Dedifferentiated amniotic fluid mesenchymal stem cell (primary cell): Measurements from ENCODE around the gene KRT73.

ENCODE experiments used
- DNase-seq: peaks from one replicate; pipeline ENCODE4 v3.0.0-alpha.2; 2016; ENCODE audit errors: extremely low spot score

Gene KRT73

DNA sequence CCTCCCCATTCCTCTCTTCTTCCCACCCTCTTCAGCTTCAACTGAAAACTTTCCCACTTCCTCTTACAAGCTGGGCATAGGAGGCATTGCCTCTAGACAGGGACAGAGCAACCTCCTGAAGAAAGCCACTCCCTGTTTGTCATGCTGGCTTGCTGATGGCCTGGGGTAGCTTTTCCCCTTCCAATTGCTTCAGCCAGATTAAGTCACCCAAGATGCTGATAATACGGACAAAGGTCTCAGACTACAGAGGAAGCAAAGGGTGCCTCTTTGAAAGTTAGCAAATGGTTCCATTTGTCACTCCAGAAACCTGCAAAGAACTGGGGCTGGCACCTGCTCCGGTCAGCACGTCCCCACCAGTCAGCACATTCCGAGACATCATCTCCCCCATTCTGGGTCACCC lies 27.6 kb upstream of the KRT73 start:
- DNase-seq = no peak

DNA sequence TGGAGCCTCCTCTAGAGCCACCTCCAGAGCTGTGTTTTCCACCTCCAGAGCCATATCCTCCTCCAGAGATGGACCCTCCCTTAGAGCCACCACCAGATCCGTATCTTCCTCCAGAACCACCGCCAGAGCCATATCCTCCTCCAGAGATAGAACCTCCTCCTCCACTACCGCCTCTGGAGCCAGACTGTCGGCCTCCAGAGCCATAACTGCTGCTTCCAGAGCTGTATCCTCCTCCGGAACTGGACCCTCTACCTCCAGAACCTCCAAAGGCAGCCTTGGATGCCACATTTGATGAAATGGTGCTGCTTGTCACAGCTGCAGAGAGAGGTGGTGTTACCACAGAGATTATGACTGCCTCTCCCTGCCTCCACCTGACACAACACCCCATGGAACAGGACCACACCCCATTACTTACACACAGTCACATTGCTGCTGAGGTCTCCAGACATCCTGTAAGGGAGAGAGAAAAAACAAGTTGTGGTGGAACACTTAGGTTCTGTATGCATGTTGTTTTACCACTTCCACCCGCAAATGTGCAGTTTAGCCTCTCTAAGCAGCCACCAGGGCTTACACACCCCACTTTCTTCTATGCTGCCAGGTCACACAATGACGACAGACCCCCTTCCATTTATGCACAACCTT lies 26.9 kb upstream of the KRT73 start:
- DNase-seq = no peak

DNA sequence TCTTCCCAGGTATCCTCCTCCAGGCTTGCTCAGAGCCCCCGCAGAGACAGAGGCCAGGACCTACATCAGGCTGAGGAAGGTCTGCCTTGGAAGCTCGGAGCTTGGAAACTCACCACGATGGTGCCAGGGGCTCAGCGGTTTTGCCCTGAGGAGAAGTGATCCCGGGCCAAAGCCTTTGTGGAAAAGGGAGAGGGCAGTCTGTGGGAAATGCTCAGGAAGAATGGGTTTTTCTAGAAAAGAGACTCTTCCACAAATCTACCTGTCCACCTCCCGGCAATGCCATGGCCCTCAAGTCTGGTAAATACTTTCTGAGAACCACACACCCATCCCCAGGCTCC lies 25.7 kb upstream of the KRT73 start:
- no peak for DNase-seq

DNA sequence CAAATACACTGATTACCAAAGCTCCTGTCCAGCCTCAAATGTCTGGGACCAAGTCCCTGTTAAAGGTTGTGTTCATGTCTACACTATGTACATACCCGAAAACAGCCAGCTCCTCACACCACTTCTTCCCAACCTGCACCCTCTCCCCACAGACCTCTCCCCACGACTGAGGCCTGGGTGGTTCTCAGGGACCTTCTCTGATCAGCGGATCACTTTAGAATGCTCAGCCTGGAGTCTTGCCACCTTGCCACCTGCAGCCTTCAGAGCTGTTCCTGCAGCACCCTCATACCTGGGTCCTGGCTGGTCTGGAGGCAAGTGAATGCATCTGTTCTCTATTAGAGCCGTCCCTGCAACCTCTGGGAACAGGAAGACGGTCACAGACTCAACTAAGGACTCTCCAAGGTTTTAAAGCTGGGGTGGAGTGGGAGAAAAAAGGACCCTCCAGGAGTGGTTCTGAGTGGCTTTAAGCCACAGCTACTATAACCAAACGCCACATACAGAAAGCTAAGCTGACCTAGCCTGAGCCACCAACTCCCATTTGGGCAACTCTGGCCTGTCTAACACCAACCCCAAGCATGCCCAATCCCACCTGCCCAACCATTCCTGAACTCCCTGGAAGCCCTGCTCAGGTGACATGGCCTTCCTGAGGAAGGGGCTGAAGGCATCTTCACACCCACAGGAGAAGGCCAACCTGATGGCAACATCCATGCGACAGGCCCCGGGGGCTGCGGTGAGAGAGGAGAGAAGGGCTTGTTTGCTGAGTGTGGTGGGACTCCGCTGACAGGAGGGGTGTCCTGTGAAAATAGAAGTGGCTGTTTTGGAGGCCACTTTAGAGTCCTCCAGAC lies 25.1 kb upstream of the KRT73 start:
- no peak for DNase-seq

DNA sequence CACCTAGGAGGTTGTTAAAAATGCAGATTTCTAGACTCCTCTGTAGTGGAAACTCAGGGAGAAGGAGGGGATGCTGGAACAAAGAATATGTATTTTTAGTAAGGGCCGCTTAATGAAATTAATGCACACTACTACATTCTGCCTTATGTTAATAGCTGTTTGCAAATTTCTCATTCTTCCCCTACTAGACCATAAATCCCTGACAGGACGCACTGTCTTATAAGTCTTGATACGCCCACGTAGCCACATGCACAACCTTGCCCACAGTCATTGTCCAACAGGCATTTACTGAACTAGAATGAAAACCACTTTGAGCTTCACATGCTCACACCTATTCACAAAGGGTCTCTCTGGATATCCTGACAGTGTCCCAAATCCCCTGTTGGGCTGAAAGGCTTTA lies 23.1 kb upstream of the KRT73 start:
- no peak for DNase-seq

DNA sequence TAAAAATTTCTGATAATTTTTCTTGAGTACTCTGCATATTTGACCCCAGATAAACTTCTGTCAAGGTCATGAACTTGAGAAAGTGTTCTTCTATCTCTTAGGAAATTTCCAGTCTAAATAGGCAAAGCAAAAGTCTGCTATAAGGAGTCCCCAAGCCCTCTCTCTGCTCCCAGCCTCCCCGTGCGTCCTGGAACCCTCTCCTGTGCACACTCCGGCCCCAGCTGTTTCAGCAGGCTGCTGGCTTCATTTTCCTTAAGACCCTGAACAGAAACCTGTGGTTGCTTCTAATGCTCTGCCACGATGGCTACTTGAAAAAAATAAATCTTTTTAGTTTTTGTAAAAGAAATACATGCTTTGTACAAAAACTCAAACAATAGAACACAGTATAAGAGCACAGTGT lies 18.9 kb upstream of the KRT73 start:
- DNase-seq = no peak

DNA sequence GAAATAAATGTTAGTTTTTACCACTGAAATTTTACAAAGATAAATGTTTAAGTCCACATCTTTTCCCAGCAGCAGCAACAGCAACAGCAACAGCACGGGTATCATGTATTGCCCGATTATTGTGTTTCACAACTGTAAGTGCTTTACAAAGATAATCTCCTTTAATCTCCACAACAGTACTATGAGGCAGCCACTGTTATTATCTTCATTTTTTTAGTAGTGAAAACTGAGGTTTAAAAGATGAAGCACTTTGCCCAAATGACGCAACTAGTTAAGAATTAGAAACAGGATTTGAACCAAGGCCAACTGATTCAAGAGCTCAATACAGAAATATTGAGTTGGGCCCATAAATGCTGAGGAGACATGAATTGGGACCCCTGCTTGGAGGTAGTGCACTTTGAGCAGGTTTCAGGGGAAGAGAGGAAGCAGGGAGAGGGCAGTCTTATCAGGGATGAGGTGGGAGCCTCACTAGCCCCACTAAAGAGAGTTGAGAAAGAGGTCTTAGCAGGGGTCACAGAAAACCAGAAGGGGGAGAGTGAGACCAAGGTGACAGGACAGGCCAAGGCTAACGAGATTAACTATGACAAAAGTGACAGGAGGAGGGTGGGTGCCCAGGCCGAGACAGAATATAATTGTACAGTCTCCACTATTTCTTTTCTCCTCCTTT lies 18.4 kb upstream of the KRT73 start:
- DNase-seq = no peak

DNA sequence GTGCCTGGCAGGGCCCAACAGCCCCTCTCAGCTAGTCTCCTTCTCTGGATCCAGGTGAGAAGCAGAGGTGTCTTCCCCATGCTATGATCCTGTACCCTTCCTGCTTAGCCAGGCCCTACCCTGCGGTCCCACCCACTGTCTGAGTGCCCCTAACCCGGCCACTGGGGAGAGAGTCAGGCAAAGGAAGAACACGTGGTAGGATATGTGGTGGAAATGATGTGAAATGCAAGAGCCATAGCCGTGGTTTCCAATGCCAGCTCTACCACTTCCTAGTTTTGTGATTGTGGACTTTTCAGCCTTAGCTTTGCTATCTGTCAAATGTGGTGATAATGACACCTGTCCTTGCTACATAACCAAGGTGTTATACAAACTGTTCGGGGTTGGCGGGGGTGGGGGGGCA lies 17.8 kb upstream of the KRT73 start:
- DNase-seq = no peak

DNA sequence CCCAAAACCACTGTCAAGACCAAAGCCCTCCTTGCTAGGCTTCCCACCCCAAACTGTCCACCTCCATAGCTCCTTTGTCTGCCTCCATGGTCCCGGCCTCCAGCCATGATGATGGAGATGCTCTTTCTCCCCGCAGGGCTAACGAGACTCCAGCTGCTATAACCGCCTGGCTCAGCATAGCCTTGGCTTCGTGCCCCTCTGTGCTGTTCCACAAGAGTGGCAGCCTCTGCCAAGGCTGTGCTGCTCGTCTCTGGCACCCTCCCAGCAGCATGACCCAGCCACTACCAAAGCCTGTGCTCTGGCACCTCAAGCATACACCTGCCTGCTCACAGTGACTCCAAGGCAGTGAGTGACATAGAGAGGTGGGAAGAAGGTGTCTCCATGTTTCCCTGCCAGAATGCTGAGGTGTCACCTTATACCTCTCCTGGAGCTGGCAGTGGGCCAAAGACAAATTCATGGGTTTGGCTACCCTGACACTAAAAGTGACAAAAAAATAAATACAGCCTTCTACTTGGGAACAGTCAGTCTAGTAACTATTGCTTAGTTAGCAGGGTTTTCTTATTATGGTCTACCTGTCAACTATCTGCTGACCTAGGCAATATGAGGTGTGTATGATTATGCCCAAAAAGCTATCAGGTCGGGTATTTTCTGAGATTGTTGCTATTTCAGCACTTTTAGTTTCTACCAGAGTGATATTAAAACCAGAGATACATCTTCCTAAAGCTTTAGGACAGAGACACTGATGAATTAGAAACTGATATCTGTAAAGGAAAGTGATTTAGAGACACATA lies 16.1 kb upstream of the KRT73 start:
- no peak for DNase-seq

DNA sequence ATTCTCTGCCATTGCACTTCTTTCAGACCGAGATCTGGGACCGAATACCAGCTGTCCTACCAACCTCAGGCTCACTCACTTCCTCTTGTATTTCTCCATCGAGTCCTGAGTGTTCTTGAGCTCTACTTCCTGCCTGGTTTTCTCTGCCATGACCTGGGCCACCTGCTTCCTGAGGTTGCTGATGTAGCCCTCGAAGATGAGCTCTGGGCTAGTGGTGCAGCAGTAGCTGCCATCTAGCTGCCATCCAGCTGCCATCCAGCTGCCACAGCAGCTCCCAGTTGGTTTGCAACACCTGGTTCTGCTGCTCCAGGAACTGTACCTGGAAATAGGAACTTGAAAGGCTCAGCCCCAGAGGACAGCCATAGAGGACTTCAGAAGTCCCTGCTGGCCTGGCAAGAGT lies 15.0 kb upstream of the KRT73 start:
- DNase-seq = no peak

DNA sequence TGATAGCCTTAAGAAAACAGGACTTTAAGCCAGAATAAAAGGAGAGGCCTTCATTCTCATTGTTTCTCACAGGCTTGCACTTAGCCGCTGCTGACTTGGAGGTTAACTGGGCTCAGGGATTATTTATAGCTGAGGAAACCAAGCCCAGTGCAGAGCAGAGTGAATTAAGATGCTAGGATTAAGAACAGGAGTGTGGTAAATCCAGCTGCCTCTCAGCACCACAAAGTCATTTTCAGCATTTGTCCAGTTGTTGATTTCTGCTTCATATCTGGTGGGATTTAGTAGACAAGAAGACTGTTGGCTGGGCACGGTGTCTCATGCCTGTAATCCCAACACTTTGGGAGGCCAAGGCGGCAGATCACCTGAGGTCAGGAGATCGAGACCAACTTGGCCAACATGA lies 14.3 kb upstream of the KRT73 start:
- no peak for DNase-seq

DNA sequence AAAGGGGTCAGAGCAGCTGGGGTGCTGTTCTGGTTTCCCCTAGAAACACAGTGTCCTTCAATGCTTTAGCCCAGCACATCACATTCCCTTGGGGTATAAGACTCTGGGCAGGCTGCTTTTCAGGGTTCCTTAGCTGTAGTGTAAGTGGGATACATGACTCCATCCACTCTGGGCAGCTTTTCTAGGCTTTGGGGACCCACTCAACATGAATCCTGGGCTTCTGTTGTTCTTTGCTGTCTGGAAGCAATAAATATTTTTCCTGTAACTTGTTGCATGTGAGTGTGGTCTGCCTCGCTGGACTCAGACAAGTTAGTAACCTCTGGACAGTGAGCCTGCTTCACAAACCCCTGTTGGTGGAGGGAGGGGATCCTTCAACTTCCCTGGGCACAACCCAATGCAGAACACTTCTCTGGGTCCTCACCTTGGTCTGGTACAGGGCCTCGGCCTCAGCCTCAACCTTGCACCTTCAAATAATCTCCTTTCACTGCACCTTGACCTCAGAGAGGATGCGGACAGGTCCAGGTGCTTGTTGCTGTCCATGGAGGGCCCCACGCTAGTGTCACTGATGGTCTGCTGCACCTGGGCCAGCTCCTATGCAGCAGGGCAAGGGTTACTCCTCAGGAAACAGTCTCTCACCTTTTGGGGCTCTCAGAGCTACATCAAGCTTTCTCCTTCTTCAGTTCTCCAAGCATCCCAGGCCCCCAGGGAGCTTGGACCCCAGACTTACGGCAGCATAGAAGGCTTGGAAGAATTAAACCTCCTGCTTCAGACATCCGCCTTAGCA lies 13.5 kb upstream of the KRT73 start:
- no peak for DNase-seq

DNA sequence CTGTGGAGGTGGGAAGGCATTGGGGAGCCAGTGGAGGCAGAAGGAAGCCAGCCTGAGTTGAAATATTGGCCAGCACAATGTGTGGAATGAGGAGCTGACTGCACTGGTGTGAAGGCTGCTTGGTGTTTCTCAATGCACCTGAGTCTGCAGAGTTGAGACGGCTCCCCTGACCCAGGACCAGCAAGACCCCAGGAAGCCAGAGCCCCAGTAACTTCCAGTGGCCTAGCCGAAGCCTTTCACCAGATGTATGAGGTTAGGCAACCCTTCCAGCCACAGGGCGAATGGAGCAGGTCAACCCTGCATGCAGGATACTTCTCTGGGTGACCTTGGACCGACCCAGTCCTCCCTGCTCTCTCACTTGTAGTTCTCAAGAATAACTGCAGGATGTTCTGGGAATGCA lies 12.9 kb upstream of the KRT73 start:
- DNase-seq = no peak

DNA sequence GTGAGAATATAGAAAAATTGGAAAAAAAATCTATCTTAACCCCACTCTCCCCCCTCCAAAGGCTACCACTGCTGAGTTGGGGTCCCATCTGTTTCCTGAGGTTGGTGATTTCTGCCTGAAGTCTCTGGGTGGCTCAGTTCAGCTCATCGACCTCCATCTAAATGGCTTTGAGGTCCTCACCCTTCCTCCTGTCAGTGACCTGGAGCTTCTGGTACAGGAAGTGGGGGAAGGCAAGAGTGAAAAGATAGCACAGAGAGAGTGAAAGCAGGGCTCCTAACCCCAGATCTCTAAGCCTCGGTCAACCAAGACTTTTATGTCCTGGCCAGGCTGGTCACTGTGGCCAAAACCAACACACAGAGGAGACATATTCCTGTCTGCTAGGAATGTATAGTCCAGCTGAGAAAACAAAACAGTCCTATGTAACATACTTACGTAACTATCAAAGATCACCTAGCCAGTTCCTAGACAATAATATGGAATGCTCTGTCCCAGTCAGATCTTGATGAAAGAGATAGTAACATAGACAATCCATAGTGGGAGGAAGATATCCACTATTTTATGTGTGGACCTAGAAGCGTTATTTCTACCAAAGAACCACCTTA lies 12.3 kb upstream of the KRT73 start:
- DNase-seq = no peak

DNA sequence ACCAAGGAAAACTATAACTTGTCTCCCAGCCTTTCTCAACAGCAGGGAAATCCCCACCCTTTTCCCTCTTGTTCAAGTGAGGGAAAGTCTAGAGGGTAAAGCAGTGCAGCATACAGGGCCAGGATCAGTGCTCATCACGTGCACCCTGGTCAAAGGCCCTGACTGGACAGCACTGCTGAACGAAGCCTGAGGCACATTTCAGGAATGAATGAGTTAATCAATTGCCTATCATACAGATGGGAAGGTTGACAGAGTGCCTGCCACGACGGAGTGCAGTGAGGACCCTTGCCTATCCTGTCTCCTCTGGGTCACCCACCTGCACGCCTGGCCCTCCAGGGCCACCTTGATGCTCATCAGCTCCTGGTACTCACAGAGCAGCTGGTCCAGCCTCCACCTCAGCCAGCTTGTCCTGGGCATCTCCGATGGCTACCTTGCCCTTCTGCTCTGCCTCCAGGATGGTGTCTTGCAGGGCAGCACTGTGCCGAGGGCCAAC lies 11.7 kb upstream of the KRT73 start:
- DNase-seq = no peak

DNA sequence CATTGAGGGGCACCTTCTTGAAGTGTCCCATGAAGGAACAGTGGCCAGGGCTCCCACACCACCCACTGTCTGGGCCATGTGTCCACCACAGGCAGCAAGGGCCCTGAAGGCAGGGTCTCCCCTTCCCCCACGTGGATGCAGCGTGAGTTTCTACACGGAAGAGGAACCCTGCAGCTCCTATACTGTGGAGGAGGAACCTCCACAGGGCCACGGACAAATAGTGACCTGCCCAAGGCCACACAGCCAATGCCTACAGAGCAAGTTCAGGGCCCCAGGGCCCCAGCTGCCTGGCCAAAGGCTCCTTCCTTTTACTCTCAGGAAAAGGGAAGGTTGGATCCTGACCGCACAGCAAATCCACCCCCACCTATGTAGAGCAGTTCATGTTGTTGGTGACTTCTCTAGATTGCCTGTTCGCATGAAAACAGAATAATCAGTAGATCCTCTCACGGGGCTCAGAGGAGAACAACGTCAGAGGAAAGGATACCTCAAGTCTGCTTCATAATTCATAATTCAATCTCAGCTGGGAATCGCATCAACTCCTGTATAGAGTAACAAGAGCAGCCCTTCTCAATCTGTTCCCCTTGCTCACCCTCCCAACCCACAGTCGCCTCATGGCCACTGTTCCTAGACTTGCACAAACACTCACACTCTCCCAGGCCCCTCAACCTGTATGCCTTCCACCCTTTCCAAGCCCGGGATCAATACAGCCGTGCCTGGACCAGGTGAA lies 11.1 kb upstream of the KRT73 start:
- no peak for DNase-seq

DNA sequence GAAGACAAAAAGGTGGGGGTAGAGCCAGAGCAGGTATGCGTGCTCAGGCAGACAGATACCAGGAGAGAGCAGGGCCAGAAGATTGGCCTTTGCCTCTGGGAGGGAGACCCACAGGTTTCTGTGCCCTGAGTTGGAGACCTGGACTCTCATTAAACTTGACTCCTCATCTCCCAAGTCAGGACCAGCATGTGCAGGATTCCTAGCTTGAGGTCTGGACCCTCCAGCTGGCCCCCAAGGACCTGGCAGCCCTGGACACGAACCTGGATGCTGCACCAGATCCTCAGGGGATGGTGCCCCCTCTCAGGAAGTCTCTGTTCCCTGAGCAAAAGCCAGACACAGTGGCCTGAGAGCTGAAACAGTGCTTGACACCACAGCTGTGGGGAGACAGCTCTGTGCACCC lies 10.5 kb upstream of the KRT73 start:
- DNase-seq = no peak

DNA sequence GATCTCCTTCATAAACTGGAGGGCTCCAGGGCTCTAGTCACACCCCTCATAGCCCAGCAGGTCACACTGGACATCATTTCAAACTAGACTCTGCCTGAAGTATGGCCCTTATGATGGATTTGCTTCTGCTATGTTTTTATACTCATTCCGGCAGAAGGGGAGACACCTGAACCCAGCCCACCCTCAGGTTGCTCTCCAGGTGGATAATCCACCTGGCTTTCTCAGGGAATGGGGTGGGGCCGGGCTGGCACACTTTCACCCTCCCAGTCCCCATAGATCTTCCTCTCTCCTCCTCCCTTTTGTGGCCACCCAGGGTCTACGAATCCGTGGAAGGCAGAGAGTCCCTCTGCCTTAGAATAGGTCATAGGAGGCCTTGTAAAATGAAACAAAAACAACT lies 9.8 kb upstream of the KRT73 start:
- DNase-seq = no peak

DNA sequence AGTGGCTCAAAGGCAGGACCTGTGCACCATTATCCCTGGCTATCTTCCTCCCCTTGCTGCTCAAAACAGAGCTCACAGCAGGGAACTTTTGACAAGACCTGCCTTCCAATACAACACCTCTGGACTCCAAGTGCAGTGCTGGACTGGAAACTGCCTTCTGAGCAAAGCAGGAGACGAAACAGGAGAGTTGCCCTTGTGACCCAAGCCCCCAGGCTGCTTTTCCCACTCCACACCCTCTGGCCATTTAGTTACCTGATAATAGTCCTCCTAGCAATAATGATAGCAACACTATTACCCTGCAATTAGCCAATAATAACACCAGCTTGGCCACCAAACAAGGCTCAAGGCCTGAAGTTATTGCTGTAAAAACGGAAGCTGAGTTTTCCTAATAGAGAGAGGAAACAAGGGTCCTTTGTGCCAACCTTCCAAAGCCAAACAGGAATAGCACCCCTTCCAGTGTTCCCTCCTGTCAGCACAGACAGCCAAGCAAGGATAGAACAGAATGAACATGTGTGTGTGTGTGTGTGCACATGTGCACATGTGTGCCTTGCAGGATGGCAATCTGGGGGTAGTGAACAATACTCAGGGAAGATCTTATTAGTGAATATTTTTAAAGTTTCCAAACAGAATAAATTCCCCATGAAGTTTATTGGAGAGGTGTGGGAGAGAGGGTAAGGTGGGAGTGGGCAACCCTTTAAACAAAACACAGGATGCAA lies 9.2 kb upstream of the KRT73 start:
- no peak for DNase-seq

DNA sequence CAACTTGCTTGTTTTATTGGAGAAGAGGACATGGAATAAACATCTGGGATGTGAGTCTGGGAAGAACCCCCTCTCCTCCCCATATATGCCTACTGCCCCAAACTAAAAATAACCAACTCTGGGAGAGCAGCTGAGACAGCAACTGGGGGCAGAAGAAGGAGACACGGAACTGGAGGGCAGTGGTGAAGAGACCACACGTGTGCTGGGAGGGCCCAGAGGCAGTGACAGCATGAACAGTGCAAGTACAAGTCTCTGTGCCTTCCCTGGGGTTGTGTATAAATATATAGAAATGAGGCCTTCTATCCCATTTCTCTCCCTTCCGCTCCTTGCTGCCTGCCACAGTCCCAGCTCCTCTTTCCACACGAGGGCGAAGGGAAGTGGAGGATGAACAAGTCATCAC lies 4.0 kb upstream of the KRT73 start:
- DNase-seq = no peak
